ENCODE data around the gene ZBTB16.

Gene ZBTB16

GRCh38 chr11:114156131-114156581 lies 96.6 kb downstream of the ZBTB16 start:
- DNase-seq, result no peak

- no peak for DNase-seq
These were observed 97.3 kb downstream of the ZBTB16 start for GRCh38 chr11:114156782-114157181.

GRCh38 chr11:114157476-114158050 lies 98.1 kb downstream of the ZBTB16 start:
- no peak for DNase-seq

- DNase-seq, result no peak
These were observed 98.9 kb downstream of the ZBTB16 start for GRCh38 chr11:114158421-114158820.

- DNase-seq, result no peak
These were observed 99.4 kb downstream of the ZBTB16 start for GRCh38 chr11:114158886-114159285.

GRCh38 chr11:114159320-114159719 lies 99.8 kb downstream of the ZBTB16 start:
- DNase-seq, result no peak

GRCh38 chr11:114159802-114160632 lies 100.5 kb downstream of the ZBTB16 start:
- DNase-seq, result peak; percentile 83

- DNase-seq, result no peak
These were observed 101.4 kb downstream of the ZBTB16 start for GRCh38 chr11:114160894-114161293.

- no peak for DNase-seq
These were observed 102.2 kb downstream of the ZBTB16 start for GRCh38 chr11:114161486-114162250.

- DNase-seq, result peak; percentile 36
These were observed 103.2 kb downstream of the ZBTB16 start for GRCh38 chr11:114162719-114163123.

GRCh38 chr11:114163229-114163631 lies 103.7 kb downstream of the ZBTB16 start:
- no peak for DNase-seq

GRCh38 chr11:114163830-114164401 lies 104.4 kb downstream of the ZBTB16 start:
- no peak for DNase-seq

GRCh38 chr11:114164546-114164945 lies 105.0 kb downstream of the ZBTB16 start:
- no peak for DNase-seq

GRCh38 chr11:114165326-114166230 lies 106.1 kb downstream of the ZBTB16 start:
- no peak for DNase-seq

- no peak for DNase-seq
These were observed 106.9 kb downstream of the ZBTB16 start for GRCh38 chr11:114166362-114166761.

GRCh38 chr11:114166897-114167323 lies 107.4 kb downstream of the ZBTB16 start:
- no peak for DNase-seq

GRCh38 chr11:114167355-114167754 lies 107.8 kb downstream of the ZBTB16 start:
- DNase-seq, result no peak

- no peak for DNase-seq
These were observed 108.4 kb downstream of the ZBTB16 start for GRCh38 chr11:114167771-114168448.

- DNase-seq, result no peak
These were observed 109.2 kb downstream of the ZBTB16 start for GRCh38 chr11:114168691-114169090.

GRCh38 chr11:114169321-114169749 lies 109.8 kb downstream of the ZBTB16 start:
- no peak for DNase-seq

GRCh38 chr11:114169821-114170220 lies 110.3 kb downstream of the ZBTB16 start:
- no peak for DNase-seq
